NCI-H1694 treated with DMSO at 0.1 percent for 48 hours (cell line): ENCODE measurements around the gene MYOM3.

Source experiments
- DNase-seq: peaks from one replicate; lab custom pipeline; 2025; lab: John Stamatoyannopoulos, UW

MYOM3 gene

GRCh38 chr1:24111996-24112779, at the start of gene MYOM3:
TSS of gene MYOM3 (minus strand) at chr1:24112135. CDS start at chr1:24108636, 3,499 bp downstream.
- no peak for DNase-seq

GRCh38 chr1:24161270-24161669, 49.3 kb upstream of the MYOM3 start:
- no peak for DNase-seq

DNA sequence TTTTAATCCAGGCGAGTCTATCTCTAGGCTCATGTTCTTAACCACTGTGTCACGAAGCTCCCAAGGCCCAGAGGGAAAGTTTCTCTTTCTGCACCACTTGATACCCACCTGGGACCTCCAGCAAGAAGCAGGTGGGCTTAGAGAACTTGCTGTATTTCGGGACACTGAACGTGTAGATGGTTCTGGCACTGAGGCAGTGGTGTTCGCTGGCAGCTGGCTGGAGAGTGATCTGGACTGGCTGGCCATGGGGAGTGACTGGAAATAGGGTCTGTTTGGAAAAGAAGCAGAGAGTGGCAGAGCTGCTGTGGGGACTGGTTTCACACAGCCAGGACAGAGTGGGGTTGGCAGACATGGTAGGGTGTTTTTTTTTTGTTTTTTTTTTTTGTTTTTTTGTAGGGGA, 47.4 kb upstream of the MYOM3 start:
- DNase-seq: no peak

GRCh38 chr1:24157918-24158481, 46.1 kb upstream of the MYOM3 start:
- DNase-seq: no peak

DNA sequence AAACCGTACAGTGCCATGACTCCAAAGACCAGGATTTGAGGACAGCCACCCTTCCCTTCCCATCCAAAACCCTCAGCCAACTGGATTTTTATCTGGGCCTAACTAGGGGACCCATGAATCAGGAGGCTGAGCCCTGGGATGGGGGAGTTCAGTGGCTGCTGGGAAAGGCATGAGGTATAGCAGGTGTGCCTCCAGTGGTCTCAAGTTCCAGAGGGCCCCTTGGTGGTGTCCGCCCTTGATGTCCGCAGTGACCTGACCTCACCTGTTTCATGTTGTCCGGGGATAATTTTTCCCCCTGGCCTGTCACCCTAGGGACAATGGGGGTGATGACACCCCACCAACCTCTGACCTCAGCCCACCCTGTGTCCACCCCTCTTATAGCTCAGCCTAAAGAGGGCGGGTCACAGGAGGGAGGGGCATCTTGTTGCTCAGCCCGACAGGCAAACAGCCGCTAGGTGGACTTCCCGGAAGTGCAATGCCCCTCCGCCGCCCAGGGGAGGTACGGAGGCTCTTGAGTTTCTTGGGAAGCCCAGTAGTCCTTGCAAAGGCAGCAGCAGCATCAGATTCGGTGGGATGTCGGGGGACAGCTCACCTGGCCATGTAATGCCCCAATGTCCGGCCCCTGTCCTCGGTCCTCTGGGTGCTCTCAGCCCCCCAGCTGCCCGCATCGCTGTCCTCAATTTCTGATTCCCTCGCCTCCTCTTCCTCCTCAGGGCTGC, 44.8 kb upstream of the MYOM3 start:
- DNase-seq: no peak

DNA sequence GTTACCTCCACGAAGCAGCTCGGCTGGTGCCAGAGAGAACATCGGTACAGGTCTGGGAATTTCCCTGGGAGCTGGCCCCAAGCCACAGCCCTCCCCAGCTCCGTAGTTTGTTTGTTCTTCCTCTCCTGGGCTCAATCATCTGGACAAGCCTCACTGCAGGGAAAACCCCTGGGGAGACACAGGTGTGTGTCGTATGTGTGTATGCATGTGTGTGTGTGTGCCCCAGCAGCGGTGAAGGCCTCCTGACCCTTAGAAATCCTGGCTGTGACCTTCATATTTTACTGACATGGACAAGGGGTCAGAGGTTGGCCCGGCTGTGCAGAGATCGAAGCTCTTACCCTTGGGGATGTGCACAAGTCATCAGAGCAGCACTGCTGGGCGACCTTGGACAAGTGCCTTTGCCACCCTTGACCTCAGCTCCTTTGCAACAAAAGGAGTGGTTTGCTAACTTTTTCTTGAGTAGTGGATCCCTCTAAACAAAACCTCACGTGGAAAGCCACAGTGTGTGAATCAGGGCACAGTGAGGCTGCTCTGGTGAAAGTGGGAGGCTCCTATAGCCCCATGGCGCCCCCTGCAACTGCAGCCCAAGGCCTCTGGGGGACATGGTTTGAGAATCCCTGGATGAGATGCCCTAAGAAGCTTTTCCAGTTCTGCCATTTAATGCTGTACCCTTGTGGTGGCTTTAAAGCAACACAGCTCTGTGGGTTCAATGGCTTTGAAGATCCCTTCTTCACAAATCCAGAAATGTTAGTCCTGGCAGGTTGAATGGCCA, 43.3 kb upstream of the MYOM3 start:
- no peak for DNase-seq

DNA sequence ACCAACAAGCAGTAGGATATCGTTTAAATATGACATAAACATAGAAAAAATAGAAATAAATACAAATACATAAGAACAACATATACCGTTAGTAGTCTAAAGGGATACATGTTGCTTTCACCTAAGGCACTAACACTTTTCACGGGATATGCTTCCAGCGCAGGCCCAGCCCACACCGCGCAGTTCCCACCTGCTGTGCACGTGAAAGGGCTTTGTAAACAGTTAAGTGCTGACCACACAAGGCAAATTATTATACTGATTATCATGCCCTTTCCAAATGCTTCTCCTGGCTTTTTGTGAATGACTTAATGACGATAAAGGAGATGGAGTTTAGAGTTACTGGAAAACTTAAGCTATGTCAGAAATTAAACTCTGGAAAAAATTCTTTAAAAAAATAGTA, 42.3 kb upstream of the MYOM3 start:
- no peak for DNase-seq

DNA sequence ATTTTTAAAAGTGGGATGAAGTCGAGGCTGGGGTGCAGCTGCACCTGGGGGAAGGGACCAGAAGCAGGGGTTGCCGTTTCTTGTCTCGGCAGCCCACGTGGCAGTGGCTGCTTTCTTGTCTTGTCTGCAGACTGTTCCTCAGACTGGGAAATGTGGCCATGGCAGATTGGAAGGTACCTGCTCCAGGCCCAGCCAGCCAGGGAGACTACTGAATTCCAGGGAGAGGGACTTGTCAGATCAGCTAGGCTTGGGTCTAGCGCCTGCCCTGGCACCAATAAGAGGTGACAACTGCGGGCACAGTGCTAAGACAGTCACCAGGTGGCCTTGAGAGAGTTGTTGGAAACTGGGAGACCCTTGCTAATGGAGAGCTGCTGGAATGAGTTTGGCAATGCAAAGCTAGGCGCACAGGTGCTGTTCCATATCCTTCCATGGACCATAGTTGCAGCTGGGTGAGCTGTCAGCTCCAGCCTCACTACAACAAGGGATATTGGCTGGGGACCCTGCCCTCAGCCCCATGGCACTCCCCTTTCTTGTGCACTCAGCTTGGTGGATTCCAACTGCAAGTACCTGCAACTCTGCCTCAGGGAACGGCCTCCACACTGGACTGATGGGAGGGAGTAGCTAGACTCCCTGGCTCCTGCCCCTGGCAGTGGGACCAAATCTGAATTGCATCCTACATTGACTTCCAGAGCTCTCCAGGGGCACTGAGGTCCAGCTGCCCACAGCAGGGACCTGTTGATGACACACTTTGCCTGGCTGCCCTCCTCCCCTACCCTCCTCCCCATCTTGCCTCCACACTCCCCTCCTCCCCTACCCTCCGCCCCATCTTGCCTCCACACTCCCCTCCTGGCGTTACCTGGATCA, 40.9 kb upstream of the MYOM3 start:
- no peak for DNase-seq

DNA sequence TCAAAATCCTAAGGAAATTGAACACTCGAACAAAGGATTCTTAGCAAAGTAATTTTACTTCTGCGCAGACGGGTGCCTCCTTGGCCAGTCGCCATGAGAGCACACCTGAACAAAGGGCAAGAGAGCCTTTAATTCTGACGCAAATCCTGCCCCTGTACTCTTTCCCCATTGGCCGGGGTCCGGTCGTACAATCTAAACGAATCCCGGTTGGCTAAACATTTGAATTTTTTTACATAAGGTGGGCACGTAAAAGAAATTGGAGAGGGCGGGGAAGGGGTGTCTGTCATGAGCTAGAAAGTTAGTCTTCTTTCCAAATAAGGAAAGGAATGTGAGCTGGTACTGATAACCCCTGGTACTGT, 39.2 kb upstream of the MYOM3 start:
- DNase-seq: no peak

DNA sequence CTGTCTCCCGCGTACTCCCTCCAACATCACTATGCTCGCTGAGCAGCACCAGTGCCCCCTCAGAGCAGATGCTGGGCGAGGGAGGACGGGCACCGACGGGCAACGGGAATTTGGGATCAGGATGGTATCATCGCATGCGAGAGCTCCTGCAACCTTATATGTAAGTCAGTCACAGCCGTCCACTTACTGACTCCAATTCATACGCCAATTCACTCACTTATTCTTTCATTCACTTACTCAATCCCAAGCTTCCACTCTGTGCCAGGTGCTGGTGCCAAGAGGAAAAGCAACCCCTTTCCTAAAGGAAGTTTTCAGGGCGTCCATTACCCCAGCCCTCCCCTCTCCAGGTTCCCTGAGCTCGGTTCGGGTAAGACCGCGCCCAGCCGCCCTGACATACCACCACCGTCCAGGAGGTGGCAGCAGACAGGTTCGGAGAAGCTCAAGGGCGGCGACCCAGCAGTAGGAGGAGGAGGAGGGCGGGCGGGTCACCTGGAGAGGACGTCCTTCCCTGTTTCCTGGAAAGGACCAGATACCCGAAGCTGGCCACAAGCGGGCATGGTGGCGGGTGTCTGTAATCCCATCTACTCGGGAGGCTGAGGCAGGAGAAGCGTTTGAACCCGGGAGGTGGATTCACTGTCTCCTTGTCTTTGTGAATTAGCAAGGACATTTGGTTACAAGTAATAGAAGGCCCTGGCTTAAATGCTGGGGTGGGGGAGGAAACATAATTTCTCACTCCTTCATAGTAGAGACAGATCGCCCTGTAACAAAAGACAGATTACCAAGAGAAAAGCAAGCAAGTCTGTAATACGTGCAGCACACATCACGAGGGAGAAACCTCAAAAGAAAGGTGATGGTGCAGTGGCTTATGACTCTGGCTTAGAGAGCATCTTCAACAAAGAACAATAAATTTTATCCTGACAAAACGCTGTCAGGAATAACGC, 38.6 kb upstream of the MYOM3 start:
- DNase-seq: peak; percentile 61

GRCh38 chr1:24149866-24150233, 37.9 kb upstream of the MYOM3 start:
- DNase-seq: no peak

DNA sequence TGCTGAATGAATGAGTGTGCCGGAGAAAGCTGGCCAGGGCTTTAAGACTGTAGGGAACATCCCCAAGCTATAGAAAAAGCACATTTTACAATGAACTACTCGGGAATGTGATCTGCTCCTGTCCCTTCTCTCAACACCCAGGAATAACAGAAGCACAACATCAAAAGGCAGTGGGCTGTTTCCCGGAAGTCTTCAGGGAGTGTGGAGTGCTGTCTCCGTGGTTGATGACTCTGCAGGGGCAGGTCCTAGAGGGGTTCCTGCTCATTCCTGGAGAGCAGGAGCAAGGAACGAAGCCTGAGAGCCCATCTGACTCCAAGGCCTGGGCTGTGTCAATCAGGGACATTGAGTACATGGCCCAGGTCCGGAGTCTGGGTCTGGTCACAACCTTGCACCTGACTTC, 35.9 kb upstream of the MYOM3 start:
- no peak for DNase-seq

GRCh38 chr1:24147194-24147593, 35.3 kb upstream of the MYOM3 start:
- no peak for DNase-seq

DNA sequence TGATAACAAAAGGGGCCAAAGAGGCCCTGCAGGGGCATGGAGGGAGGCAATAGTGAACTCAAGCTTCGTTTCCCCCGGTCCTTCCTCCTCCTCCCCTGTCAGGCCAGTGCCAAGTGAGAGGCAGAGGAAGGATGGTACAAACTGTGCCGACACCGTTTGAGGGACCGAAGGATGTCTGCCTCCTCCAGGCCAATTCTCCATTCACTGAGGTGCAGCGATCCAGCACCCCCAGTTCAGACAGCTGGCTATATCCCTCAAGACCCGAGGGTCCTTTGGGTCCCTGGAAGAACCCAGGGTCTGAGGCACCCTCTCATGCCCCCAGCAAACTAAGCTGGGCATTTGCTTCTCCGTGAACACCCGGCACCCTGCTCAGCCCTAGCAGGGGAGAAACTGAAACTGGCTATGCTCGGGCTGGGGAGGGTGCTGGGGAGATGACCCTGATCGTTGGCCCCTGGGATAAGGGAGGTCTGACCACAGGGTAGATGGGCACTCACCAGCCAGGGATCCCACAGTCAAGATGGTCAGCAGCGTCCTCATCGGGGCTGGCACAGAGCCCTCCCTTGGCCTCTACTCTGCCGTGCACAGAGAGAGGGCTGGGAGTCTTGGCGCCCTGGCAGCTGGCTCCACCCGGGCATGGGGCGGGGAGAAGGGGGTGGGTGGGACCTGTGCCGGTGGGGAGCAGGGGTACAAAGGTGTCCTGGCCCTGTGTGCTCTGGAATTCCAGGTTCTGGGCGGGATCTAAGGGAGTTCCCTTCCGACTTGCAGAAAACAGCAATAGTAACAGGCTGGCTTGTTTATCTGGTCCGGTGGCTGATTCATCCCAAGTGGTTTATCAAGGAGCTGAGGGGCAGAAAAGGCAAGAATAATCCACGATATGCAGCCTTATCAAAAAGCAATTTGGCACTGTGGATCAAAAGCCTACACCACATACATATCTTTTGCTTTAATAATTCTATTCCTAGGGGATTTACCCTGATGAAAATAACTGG, 30.9 kb upstream of the MYOM3 start, which contains the start of gene IL22RA1:
Gene IL22RA1 (minus strand): TSS at position 595 of the 989 bp plus-strand sequence. CDS start 58 bp downstream, at position 537.
- no peak for DNase-seq

- no peak for DNase-seq
These were observed 29.5 kb upstream of the MYOM3 start for GRCh38 chr1:24141311-24141997.

- no peak for DNase-seq
These were observed 28.8 kb upstream of the MYOM3 start for GRCh38 chr1:24140741-24141181.

DNA sequence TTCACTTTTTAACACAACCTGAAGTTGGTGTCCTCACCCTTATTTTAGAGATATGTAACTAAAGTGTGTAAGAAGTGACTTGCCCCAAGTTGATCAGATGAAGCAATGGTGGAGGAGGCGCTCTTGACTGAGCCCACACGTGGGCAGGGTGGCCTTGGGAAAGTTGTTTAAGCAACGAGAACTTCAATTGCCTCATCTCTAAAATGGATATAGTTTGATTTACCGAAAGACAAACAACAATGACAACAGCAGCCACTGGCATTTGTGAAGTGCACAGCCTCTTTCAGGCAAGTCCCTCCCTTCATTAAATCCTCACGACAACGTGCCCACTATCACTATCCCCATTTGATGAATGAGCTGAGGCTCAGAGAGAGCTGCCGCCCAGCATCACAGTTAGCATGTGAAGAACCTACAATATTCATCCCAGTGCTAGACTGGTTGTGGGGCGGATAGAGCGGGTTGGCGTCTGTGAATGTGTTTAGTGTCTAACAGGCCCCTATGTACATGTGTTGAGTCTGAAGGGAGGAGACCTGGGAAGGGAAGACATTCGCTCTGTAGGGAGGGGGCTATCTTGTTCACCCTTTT, 28.0 kb upstream of the MYOM3 start:
- DNase-seq: no peak

DNA sequence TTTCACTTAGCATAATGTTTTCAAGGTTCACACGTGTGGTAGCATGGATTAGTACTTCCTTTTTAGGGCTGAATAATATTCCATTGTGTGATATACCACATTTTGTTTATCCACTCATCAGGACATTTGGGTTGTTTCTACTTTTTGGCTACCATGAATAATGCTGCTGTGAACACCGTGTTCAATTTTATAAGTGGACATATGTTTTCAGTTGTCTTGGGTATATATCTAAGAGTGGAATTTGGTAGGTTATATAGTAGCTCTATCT, 27.2 kb upstream of the MYOM3 start:
- DNase-seq: no peak
